ENCODE results near the gene CST4.
"Not testable (repeated sequence)": the region's sequence is repeated elsewhere in the genome, so short reads cannot be mapped to it uniquely, and the experiment has no call there.

The CST4 gene

DNA sequence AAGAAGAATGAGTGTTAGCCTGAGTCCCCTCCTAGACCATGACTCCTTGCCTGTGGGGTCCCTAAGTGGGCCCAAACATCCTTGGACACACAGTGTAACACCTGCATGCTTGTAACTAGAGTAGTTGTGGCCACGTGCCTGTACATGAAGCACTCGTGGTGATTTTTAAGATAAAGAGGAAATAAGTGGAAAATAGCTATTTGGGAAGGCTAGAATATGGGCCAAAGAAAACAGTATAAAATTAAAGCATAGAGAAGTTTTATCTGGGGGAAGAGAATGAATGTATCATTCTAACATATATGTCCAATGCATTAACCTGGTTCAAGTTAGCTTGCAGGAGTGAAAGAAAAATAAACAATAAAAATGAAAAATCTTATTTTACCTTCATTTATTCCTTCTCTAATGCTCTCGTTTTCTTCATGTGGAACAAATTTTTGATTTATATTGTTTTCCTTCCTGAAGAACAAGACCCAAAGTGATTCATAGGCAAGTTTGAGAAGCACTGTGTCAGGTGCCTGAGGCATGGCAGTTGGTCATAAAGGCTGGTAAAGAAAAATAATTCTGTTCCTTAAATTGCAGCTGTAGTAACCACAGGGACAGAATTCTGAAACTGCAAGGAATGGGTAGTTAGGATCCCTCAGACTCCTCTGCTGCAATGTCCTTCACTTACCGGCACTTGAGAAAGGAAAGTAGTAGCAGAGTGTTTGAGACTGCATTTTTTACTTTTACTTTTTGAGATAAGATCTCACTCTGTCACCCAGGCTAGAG, 42.5 kb downstream of the CST4 start:
- Mint-ChIP-seq H3K9me3 (no peaks in the 10 kb centered on the region), H3K4me1 (ENCODE audit: low read depth) (no peaks in the 10 kb centered on the region), H3K36me3 (ENCODE audit: low read depth) (no peaks in the 10 kb centered on the region), H3K27ac (no peak overlapping the region), H3K4me3 (no peak overlapping the region), H3K27me3 (no peaks in the 10 kb centered on the region)

DNA sequence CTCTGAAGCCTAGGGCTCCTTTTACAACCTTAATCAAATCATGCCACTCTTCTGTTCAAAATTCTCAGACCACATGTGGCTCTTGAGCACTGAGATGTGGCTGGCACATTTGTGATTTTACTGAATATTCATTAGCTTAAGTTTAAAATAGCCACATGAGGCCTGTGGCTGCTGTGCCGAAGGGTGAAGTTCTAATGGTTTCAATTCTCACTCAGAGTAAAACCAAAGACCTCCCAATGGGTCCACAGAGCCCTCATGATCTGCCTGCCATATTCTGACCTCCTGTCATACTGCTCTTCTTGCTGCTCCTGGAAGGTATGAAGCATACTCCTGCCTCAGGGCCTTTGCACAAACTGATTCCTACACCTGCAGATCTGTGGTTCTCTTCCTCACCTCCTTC, 43.3 kb downstream of the CST4 start:
- Mint-ChIP-seq H3K27ac (no peak overlapping the region), H3K4me3 (no peak overlapping the region), H3K36me3 (ENCODE audit: low read depth) (no peaks in the 10 kb centered on the region), H3K9me3 (no peaks in the 10 kb centered on the region), H3K4me1 (ENCODE audit: low read depth) (no peaks in the 10 kb centered on the region), H3K27me3 (no peaks in the 10 kb centered on the region)

DNA sequence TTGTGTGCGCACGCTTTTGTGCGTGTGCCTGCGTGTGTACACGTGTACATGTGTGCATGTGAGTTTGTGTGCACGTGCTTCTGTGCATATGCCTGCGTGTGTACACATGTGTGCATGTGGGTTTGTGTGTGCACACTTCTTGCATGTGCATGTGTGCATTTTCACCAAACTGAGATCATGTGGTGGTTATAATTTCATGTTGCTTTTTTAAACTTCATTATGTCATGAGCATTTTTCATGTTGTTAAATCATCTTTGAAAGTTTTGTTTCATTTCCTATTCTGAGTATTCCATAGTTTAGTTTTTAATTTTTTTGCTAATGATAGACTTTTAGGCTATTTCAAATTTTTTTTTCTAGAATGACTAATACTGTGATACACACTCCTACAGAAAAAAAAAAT, 44.7 kb downstream of the CST4 start:
- Mint-ChIP-seq H3K4me3 (no peak overlapping the region), H3K36me3 (ENCODE audit: low read depth) (no peaks in the 10 kb centered on the region), H3K27me3 (peaks cover 7% of the 10 kb centered on the region), H3K27ac (no peak overlapping the region), H3K9me3 (no peaks in the 10 kb centered on the region), H3K4me1 (ENCODE audit: low read depth) (no peaks in the 10 kb centered on the region)

DNA sequence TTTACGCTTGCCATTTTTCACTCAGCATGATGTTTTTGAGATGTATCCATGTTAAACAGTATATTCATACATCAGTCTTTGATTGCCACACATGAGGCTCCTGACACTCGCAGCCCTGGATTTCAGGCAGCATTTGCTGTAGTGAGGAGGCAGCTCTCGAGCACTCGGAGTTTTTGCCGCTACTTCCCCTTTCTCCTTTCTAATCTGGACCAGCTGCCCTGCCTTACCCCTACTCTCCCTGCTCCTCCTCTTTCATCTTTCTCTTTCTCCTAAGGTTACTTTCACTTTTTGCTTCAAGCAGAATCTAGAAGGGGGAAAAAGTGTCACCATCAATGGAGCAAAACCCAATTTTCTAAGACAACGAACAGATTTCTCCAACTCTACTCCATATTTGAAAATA, 45.2 kb downstream of the CST4 start:
- no peaks in the 10 kb centered on the region for H3K4me1 Mint-ChIP-seq (ENCODE audit: low read depth)
- H3K36me3 Mint-ChIP-seq (ENCODE audit: low read depth) = no peaks in the 10 kb centered on the region
- H3K4me3 Mint-ChIP-seq = no peak overlapping the region
- H3K9me3 Mint-ChIP-seq = no peaks in the 10 kb centered on the region
- no peak overlapping the region for H3K27ac Mint-ChIP-seq
- peaks cover 7% of the 10 kb centered on the region for H3K27me3 Mint-ChIP-seq

DNA sequence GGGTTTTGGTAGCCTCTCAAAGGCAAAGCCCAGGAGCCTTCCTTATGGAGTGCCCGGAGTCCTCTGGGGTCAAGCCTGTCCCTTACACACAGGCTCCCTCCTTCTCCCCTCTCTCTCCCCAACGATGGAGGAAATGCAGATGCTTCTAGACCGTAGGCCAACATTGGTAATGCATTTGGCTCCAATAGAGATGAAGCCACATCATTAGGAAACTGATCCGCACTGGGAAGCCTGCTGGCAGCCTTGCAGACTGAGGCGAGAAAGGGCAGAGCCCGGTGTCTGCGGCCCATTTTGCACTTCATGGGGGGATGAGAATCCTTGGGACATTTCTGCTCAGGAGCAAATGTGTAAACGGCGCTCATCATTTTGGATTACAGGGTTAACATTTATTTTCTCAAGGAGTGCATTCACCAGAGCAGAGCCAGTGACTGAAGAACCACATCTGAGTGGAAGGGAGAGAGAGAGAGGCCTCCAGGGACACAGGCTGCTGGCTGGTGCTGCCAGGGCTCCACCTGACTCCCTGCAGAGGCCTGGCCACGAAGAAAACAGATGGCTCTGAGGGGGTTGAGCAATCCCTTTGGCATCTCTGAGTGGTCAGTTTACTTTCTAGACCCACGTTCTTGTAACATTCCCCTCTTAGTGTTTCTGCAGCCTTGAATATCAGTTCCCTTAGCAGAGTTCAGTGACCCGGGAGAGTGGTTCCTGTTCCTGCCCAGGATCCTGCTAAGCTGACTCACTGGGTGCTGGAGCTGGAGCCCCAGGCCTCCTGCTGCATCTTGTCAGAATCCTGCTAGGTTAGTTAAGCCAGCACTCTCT, 46.7 kb downstream of the CST4 start:
- Mint-ChIP-seq H3K27me3 (peaks cover 7% of the 10 kb centered on the region), H3K4me3 (no peak overlapping the region), H3K27ac (no peak overlapping the region), H3K36me3 (ENCODE audit: low read depth) (no peaks in the 10 kb centered on the region), H3K9me3 (no peaks in the 10 kb centered on the region), H3K4me1 (ENCODE audit: low read depth) (peaks cover 1% of the 10 kb centered on the region)

DNA sequence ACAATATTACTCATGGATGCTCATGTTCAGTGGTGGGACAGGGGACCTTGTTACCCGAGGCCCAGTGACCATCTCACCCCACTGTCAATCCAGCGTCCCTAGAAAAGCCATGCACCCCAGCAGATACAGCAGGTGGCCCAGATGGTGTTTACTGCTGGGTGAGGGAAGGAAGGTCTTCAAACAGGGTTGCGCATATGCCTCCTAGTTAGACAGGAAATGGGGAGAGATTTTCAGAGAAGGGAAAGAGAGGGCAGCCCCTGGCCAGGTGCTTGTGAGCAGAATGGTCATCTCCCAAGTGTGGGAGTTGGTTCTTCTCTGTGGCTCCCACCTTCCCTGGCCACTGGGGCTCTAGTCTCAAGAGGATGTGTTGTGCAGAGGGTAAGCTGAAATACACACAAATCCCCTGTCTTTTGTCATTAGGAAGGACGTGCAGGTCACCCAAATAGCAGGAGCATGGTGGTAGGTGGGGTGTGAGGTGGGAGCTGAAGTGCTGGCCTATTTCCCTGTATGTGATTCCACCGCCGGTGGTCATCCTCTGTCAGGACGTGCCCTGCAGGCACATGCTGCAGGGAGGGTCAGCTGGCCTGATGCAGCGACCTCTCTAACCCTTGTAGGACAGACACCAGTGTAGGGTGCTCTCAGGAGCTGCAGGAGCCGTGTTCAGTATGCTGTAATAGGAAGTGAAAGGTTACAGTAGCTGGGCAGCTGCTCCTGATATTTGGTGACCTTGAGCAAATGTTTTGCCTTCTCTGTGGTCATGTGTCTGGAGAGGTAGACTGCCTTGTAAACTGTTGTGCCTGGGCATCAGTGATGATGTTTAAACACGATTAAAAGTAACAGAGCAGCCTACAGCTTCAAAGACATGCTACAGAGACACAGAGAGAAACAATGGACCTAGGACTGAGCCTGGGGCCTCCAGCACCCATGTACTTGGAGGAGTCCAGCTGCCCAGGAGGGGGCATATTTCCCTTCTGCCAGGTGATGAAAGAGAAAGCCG, 47.9 kb downstream of the CST4 start:
- no peak overlapping the region for H3K4me3 Mint-ChIP-seq

DNA sequence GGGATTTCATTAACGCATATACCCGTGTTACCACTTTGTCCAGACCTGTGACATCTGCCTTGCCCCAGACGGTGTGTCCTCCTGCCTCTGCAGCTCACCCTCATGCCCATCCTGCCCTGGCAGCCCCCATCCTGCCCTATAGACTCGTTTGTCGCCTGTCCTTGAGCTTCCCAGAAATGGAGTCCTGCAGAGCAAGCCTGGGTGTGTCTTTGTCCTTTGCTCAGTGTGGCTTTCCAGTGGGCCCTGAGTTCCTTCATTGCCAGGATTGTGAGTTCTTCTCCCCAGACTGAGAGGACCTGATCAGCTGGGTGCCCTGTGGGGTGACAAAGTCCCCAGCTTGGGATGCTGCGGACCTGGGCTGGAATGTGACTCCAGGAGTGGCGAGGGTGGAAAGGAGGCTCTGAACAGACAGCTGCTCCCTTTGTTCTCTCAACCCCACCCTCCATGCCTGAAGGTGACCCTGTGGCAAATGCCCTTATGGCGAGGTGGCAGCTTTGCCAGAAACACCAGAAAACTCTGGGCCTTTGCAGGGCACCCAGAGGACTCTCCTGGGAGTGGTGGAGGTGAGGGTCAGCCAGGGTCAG, 48.7 kb downstream of the CST4 start:
- Mint-ChIP-seq H3K4me1 (ENCODE audit: low read depth) (peaks cover 5% of the 10 kb centered on the region), H3K27ac (no peak overlapping the region), H3K36me3 (ENCODE audit: low read depth) (no peaks in the 10 kb centered on the region), H3K27me3 (peaks cover 21% of the 10 kb centered on the region), H3K9me3 (no peaks in the 10 kb centered on the region), H3K4me3 (no peak overlapping the region)

More for the DNA sequence above, 47.9 kb downstream of the CST4 start:
- Mint-ChIP-seq H3K27me3 (peaks cover 19% of the 10 kb centered on the region), H3K36me3 (ENCODE audit: low read depth) (no peaks in the 10 kb centered on the region), H3K9me3 (no peaks in the 10 kb centered on the region), H3K4me1 (ENCODE audit: low read depth) (peaks cover 5% of the 10 kb centered on the region), H3K27ac (no peak overlapping the region)

DNA sequence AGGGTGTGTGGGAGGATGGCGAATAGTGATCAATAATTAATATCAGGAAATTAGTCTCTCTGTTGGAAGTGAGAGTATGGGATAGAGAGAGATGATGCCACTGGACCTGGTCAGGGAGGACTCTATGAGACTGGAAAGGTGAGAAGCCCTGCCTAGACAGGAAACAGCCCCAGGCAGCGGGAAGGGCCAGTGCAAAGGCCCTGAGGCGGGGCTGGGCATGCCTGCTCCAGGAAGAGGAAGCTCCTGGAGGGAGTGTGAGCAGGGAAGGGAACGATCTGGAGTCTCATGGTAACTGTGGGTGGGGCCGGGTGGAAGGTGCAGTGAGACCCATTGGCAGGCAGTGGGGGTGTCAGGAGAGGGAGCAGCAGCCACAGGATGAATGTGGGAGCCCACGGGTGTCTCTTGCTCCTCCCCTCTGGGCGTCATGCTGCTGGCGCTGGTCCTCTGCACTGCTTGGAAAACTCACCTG, 49.3 kb downstream of the CST4 start:
- H3K4me3 Mint-ChIP-seq = no peak overlapping the region
- no peak overlapping the region for H3K27ac Mint-ChIP-seq
- no peaks in the 10 kb centered on the region for H3K9me3 Mint-ChIP-seq

DNA sequence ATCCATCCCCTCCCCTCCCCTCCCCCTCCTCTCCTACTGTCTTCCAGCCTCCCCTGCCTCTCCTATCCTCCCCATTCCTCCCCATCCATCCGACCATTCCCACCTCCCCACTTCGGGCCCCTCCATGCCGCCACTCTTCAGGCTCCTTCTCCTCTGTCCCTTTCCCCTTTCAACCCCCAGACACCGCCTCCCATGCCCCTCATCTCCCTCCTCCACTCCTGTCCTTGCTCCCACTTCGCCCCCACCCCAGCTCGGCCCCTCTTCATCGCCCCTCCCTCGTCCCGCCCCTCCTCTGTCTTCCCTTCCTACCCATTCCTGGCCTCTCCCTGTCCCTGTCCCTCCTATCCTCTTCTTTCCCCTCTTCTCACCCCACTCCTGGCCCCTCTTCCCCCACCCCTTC, 50.5 kb downstream of the CST4 start:
- peaks cover 5% of the 10 kb centered on the region for H3K4me1 Mint-ChIP-seq (ENCODE audit: low read depth)
- H3K36me3 Mint-ChIP-seq (ENCODE audit: low read depth) = no peaks in the 10 kb centered on the region
- H3K27me3 Mint-ChIP-seq = peaks cover 21% of the 10 kb centered on the region
- H3K27ac Mint-ChIP-seq = no peak overlapping the region
- H3K9me3 Mint-ChIP-seq = no peaks in the 10 kb centered on the region
- H3K4me3 Mint-ChIP-seq = no peak overlapping the region

More for the DNA sequence above, 49.3 kb downstream of the CST4 start:
- H3K27me3 Mint-ChIP-seq = peaks cover 21% of the 10 kb centered on the region
- no peaks in the 10 kb centered on the region for H3K36me3 Mint-ChIP-seq (ENCODE audit: low read depth)
- peaks cover 5% of the 10 kb centered on the region for H3K4me1 Mint-ChIP-seq (ENCODE audit: low read depth)

DNA sequence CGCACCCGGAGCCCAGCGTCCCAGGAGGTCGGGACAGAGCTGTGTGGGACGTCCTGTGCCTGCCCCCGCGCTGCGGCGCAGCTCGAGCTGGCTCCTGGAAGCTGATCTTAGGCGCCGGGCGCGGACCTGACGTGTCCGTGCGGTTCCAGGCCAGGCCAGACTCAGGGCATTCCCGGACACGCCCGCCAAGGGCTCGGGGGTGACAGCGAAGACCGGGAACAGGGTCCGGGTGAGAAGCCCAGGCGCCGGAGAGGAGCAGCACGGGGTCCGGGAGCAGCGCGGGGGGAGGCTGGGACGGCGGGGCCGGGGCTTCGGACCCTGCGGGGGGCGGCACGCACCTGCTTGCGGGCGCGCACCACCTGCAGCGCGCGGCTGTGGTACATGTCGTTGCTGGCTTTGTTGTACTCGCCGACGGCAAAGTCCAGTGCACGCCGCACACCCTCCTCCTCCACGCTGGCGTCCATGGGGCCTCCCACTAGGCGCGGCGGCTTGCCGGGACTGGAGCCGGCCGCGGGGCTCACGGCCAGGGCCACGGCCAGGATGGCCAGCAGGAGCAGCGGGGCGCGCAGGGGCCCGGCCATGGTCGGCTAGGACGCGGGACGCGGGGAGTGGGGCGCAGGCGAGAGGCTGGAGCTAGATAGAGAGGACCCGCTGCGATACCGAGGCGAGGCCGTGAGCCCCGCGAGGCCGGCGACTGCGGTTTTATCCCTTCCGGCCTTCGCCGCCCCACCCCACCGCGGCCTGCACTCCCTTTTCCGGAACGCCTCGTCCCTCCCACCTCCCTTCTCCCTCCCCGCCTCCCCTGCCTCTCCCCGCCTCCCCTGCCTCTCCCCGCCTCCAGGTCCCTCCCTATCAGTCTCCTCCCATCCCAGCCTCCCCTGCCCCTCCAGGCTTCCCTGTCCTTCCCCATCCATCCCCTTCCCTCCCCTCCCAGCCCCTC, 51.3 kb downstream of the CST4 start, which contains the start of gene CST3:
Gene CST3, minus strand, starts transcription at position 674 of the 940 bp plus-strand sequence. Its CDS starts 93 bp downstream, at position 581.
- Mint-ChIP-seq H3K27ac (no peak within 1 kb of the TSS), H3K4me1 (ENCODE audit: low read depth) (peaks cover 5% of the 10 kb centered on the region), H3K9me3 (no peaks in the 10 kb centered on the region), H3K4me3 (peak within 1 kb of the TSS; percentile 55), H3K27me3 (peaks cover 21% of the 10 kb centered on the region), H3K36me3 (ENCODE audit: low read depth) (no peaks in the 10 kb centered on the region)

DNA sequence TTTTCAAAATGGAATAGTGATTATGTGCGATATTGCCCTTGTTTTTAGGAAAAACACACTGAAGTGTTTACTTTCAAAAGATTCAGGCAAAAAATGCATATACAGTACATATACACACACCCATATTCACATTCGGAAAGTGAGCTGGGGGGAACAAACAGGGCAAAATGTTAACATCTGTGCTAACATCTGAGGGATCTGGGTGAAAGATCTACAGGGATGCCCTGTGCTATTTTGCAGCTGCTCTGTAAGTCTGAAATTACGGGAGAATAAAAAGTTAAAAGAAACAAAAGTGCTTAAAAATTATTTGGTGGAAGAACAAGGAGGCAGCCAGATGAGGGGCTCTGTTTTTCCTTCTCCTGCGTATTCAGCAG, 51.9 kb downstream of the CST4 start:
- Mint-ChIP-seq H3K9me3 (no peaks in the 10 kb centered on the region), H3K27me3 (peaks cover 21% of the 10 kb centered on the region), H3K4me1 (ENCODE audit: low read depth) (peaks cover 5% of the 10 kb centered on the region), H3K4me3 (peak overlapping the region; percentile 55), H3K27ac (no peak overlapping the region), H3K36me3 (ENCODE audit: low read depth) (no peaks in the 10 kb centered on the region)

DNA sequence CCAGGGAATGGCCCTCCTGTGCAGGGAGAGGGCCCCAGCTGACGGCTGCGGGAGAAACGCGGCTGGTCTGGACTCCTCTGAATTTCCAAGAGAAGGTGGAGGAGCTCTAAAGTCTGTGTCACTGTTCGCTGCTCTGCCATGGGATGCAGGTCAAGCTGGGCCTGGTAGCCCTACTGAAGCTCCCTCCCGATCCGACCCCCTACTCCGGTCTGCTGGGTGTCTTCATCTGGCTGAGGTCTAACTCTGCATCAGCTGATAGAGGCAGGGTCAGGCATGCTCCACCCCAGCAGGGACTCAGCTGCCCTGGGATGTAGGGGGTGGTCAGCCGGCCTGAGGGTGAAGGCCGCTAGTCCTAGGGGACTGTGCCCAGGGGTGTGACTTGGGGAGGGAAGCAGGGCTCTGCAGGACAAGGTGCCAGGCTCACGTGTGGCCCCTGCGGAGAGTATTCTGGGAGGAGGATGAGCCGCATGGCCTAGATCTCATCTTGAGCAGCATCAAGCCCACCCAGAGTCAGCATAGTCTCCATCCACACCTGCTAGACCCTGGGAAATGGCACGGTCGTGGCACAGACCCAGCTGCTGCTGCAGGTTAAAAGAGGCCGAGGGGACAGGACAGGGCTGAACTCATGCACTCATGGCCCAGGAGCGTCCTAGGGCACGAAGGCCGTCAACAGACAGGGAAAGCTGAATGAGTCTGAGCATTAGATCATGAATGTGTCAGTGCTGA, 52.5 kb downstream of the CST4 start:
- Mint-ChIP-seq H3K9me3 (no peaks in the 10 kb centered on the region), H3K4me1 (ENCODE audit: low read depth) (peaks cover 5% of the 10 kb centered on the region), H3K27ac (no peak overlapping the region), H3K27me3 (peaks cover 21% of the 10 kb centered on the region), H3K36me3 (ENCODE audit: low read depth) (no peaks in the 10 kb centered on the region), H3K4me3 (peak overlapping the region; percentile 55)

DNA sequence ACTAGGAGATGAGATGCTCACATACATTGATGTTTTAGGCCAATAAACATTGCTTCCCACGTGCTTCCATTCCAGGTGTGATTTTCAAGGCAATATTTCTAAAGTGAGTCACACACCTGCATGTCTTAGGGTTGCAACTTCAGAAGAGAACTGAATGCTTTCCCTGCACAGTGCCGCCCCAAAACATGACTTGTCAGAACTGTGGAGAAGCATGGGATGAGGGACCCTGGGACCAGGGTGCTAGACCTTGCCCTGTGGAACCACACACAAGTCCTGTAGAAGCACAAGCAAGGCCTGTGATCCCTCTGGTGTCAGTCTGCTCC, 53.1 kb downstream of the CST4 start:
- H3K9me3 Mint-ChIP-seq; H3K4me1 Mint-ChIP-seq (ENCODE audit: low read depth); H3K36me3 Mint-ChIP-seq (ENCODE audit: low read depth); H3K27ac Mint-ChIP-seq; H3K4me3 Mint-ChIP-seq: not testable (repeated sequence)
- H3K27me3 Mint-ChIP-seq = peaks cover 21% of the 10 kb centered on the region
